HEK293 (cell line): ENCODE results near the gene TANK.

Experiments
- CTCF ChIA-PET: fragments of 350-600 bp; formaldehyde crosslinking; extraction: SDS; loops from one replicate; lab custom pipeline; 2021; ENCODE audit warnings: antibody characterized with exemption; lab: Yijun Ruan, JAX
- POLR2A ChIA-PET: fragments of 300-600 bp; formaldehyde crosslinking; extraction: SDS; loops from one replicate; lab custom pipeline; 2020; ENCODE audit warnings: antibody characterized with exemption, inconsistent platforms; lab: Yijun Ruan, JAX
- H3K27ac ChIP-seq: fragments of 200-500 bp; sonication (Bioruptor generic); 2 replicates; pipeline ENCODE4 v1.5.1; 2014; ENCODE audit warnings: low read depth, low read length, control low read depth, inconsistent platforms; ENCODE audit errors: extremely low read depth
- H3K36me3 ChIP-seq, 2 experiments: fragments of 200-500 bp in 1 of 2; sonication (Bioruptor generic) in 1 of 2; 1 replicate in 1 of 2; 2 replicates in 1 of 2; pipeline ENCODE4 v1.5.1; 2014 to 2017; ENCODE audit warnings: inconsistent platforms in 2 of 2, low read length in 2 of 2; ENCODE audit not compliant: control insufficient read depth in 2 of 2, insufficient read depth in 1 of 2
- H3K4me1 ChIP-seq: fragments of 200-500 bp; sonication (Bioruptor generic); 2 replicates; pipeline ENCODE4 v1.5.1; 2014; ENCODE audit warnings: mild to moderate bottlenecking, low read length, inconsistent platforms; ENCODE audit not compliant: control insufficient read depth, insufficient read depth
- H3K4me3 ChIP-seq: 2 replicates; pipeline ENCODE4 v1.5.1; 2011; ENCODE audit warnings: low read depth, mild to moderate bottlenecking, control low read depth, low read length, moderate library complexity
- H3K9me3 ChIP-seq: fragments of 200-500 bp; sonication (Bioruptor generic); 2 replicates; pipeline ENCODE4 v1.5.1; 2014; ENCODE audit warnings: low read depth, low read length, inconsistent platforms; ENCODE audit not compliant: control insufficient read depth, insufficient read depth
- BCL11A ChIP-seq: fragments of 450-650 bp; formaldehyde crosslinking; IDR thresholded peaks from 2 replicates; pipeline ENCODE4 v1.5.1; 2016; ENCODE audit warnings: low read depth, missing biosample characterization, missing genetic modification characterization
- ELK4 ChIP-seq: IDR thresholded peaks from 2 replicates; pipeline ENCODE4 v1.6.1; 2011; ENCODE audit warnings: mild to moderate bottlenecking, low read depth, low read length, borderline replicate concordance
- FEZF1 ChIP-seq: fragments of 450-650 bp; formaldehyde crosslinking; IDR thresholded peaks from 2 replicates; pipeline ENCODE4 v1.5.1; 2016; ENCODE audit warnings: missing biosample characterization, missing genetic modification characterization
- HOXC10 ChIP-seq: sonication (generic); formaldehyde crosslinking; IDR thresholded peaks from 2 replicates; pipeline ENCODE4 v1.8.1; 2023; ENCODE audit warnings: mild to moderate bottlenecking, missing genetic modification reagents
- IKZF3 ChIP-seq: fragments of 450-650 bp; IDR thresholded peaks from 2 replicates; pipeline ENCODE4 v1.5.0; 2018; ENCODE audit warnings: missing biosample characterization, mild to moderate bottlenecking, missing genetic modification characterization, moderate library complexity
- KLF1 ChIP-seq: fragments of 450-650 bp; formaldehyde crosslinking; IDR thresholded peaks from 2 replicates; pipeline ENCODE4 v1.5.1; 2016; ENCODE audit warnings: missing biosample characterization, missing genetic modification characterization
- PRDM2 ChIP-seq: fragments of 450-650 bp; formaldehyde crosslinking; IDR thresholded peaks from 2 replicates; pipeline ENCODE4 v1.5.1; 2016; ENCODE audit warnings: missing biosample characterization, missing genetic modification characterization, borderline replicate concordance
- REPIN1 ChIP-seq: fragments of 450-650 bp; formaldehyde crosslinking; IDR thresholded peaks from 2 replicates; pipeline ENCODE4 v1.5.1; 2017; ENCODE audit warnings: missing biosample characterization, missing genetic modification characterization, low read depth
- TCF7L2 ChIP-seq: IDR thresholded peaks from 2 replicates; pipeline ENCODE4 v1.6.1; 2011; ENCODE audit warnings: low read depth, mild to moderate bottlenecking, inconsistent platforms, low read length, moderate library complexity, borderline replicate concordance
- TSHZ1 ChIP-seq: fragments of 450-650 bp; formaldehyde crosslinking; IDR thresholded peaks from 2 replicates; pipeline ENCODE4 v1.5.1; 2016; ENCODE audit warnings: missing biosample characterization, missing genetic modification characterization, borderline replicate concordance
- ZBTB44 ChIP-seq: fragments of 450-650 bp; IDR thresholded peaks from 2 replicates; pipeline ENCODE4 v1.5.1; 2018; ENCODE audit warnings: missing biosample characterization, mild to moderate bottlenecking, missing genetic modification characterization
- ZFHX2 ChIP-seq: fragments of 450-650 bp; formaldehyde crosslinking; conservative IDR thresholded peaks from 2 replicates; pipeline ENCODE4 v1.5.1; 2016; ENCODE audit warnings: missing biosample characterization, missing genetic modification characterization
- ZNF133 ChIP-seq: fragments of 450-650 bp; formaldehyde crosslinking; IDR thresholded peaks from 2 replicates; pipeline ENCODE4 v1.5.1; 2016; ENCODE audit warnings: missing biosample characterization, missing genetic modification characterization
- ZNF138 ChIP-seq: fragments of 450-650 bp; formaldehyde crosslinking; IDR thresholded peaks from 2 replicates; pipeline ENCODE4 v1.5.1; 2016; ENCODE audit warnings: missing biosample characterization, missing genetic modification characterization, borderline replicate concordance
- ZNF26 ChIP-seq: fragments of 450-650 bp; formaldehyde crosslinking; IDR thresholded peaks from 2 replicates; pipeline ENCODE4 v1.5.1; 2016; ENCODE audit warnings: missing biosample characterization, missing genetic modification characterization
- ZNF274 ChIP-seq, 2 experiments: fragments of 200-500 bp in 1 of 2; fragments of 450-650 bp in 1 of 2; sonication (Bioruptor generic) in 1 of 2; formaldehyde crosslinking in 1 of 2; IDR thresholded peaks; 2 replicates each; pipeline versions ENCODE4 v1.5.1 to v1.6.1; 2014 to 2016; ENCODE audit warnings: borderline replicate concordance in 1 of 2, inconsistent platforms in 1 of 2, low read length in 1 of 2, missing biosample characterization in 1 of 2, missing genetic modification characterization in 1 of 2
- ZNF354C ChIP-seq: fragments of 450-650 bp; formaldehyde crosslinking; IDR thresholded peaks from 2 replicates; pipeline ENCODE4 v1.5.1; 2016; ENCODE audit warnings: missing biosample characterization, missing genetic modification characterization, low read depth, borderline replicate concordance
- ZNF404 ChIP-seq: fragments of 450-650 bp; formaldehyde crosslinking; IDR thresholded peaks from 2 replicates; pipeline ENCODE4 v1.5.1; 2017; ENCODE audit warnings: missing biosample characterization, missing genetic modification characterization
- ZNF677 ChIP-seq: fragments of 450-650 bp; IDR thresholded peaks from 2 replicates; pipeline ENCODE4 v1.5.0; 2018; ENCODE audit warnings: missing biosample characterization, mild to moderate bottlenecking, missing genetic modification characterization, moderate library complexity
- ZNF837 ChIP-seq: fragments of 450-650 bp; formaldehyde crosslinking; IDR thresholded peaks from 2 replicates; pipeline ENCODE4 v1.5.1; 2016; ENCODE audit warnings: missing biosample characterization, missing genetic modification characterization

TANK gene

GRCh38 chr2:161160226-161161073 lies at the start of gene TANK:
TANK (plus strand) TSS chr2:161160428; CDS start chr2:161179663, 19,235 bp downstream.
- Histone ChIP-seq H3K36me3 (peaks cover 0 to 19% of the 10 kb centered on the region in 2 experiments; a peak in 1 of 3 replicates), H3K4me3 (peak within 1 kb of the TSS; percentile 88), H3K4me1 (no peaks in the 10 kb centered on the region), H3K27ac (peak within 1 kb of the TSS; percentile 85), H3K9me3 (no peaks in the 10 kb centered on the region)
- ChIA-PET POLR2A (no interaction called here), CTCF (no interaction called here)
- no peak for TF ChIP-seq FEZF1 (tag by site-specific recombination)
- TF ChIP-seq ZNF274 (IDR thresholded peaks at IDR 0.05; ENCODE audit: low read length) = no peak
- no peak for TF ChIP-seq ZNF274 (tag by site-specific recombination; IDR thresholded peaks at IDR 0.05; ENCODE audit: borderline replicate concordance)
- TF ChIP-seq ZNF677 (tag by site-specific recombination) = no peak
- TF ChIP-seq HOXC10 (CRISPR knock-in tag) = no peak
- TF ChIP-seq ZNF837 = no peak
- no peak; the same call in 1 of the 2 replicates for TF ChIP-seq ELK4
- TF ChIP-seq ZBTB44 (tag by site-specific recombination) = 0 out of 2 replicates have a peak, but pooled peaks have one; percentile 1
- TF ChIP-seq TSHZ1 (tag by site-specific recombination) = no peak
- TF ChIP-seq ZNF133 (tag by site-specific recombination) = no peak
- no peak for TF ChIP-seq TCF7L2
- TF ChIP-seq ZFHX2 (tag by site-specific recombination) = peak; percentile 78
- no peak for TF ChIP-seq ZNF26 (tag by site-specific recombination)
- peak; percentile 71 for TF ChIP-seq KLF1
- no peak for TF ChIP-seq REPIN1
- TF ChIP-seq ZNF404 (tag by site-specific recombination) = no peak
- no peak for TF ChIP-seq ZNF138 (tag by site-specific recombination)
- no peak for TF ChIP-seq IKZF3 (tag by site-specific recombination)
- no peak for TF ChIP-seq PRDM2 (tag by site-specific recombination)
- peak; percentile 60; the same call in 1 of the 2 replicates for TF ChIP-seq BCL11A
- TF ChIP-seq ZNF354C (tag by site-specific recombination) = no peak
